Colonic mucosa (tissue), 4 donors: Measurements from ENCODE around the gene BAHD1. TPM values are rescaled to one million over a fixed set of nuclear protein-coding genes. Genes with fewer than 3 reads are reported as not detected.

ENCODE experiments used
- DNase-seq: peaks from one replicate; pipeline ENCODE4 v3.0.0-alpha.2; 2020
- H3K27ac ChIP-seq: fragments of 200-600 bp; one replicate; pipeline ENCODE4 v1.8.0; 2021
- H3K27me3 ChIP-seq: fragments of 200-600 bp; one replicate; pipeline ENCODE4 v1.8.0; 2021
- H3K36me3 ChIP-seq: fragments of 200-600 bp; one replicate; pipeline ENCODE4 v1.8.0; 2021
- H3K4me1 ChIP-seq: fragments of 200-600 bp; one replicate; pipeline ENCODE4 v1.8.0; 2021; ENCODE audit warnings: mild to moderate bottlenecking
- H3K4me3 ChIP-seq: fragments of 200-600 bp; one replicate; pipeline ENCODE4 v1.8.0; 2021
- H3K9ac ChIP-seq, 2 donors: one replicate each; pipeline ENCODE4 v1.7.0; 2013; ENCODE audit warnings: control low read depth in 2 of 2, low read depth in 2 of 2, low read length in 2 of 2
- H3K9me3 ChIP-seq: fragments of 200-600 bp; one replicate; pipeline ENCODE4 v1.8.0; 2021
- intact Hi-C: fragments of 100-400 bp; cut with DNase I; formaldehyde crosslinking; loops from one replicate; pipeline ENCODE4 v1.14.1; 2022
- total RNA-seq, 2 donors: library from RNA; stranded (reverse); fragmentation: NEBNext Ultra II Directional in 1 of 2; extraction: Animal tissue kit (Norgen Biotek cat#: 25700) in 1 of 2; gene quantifications; one replicate each; pipeline ENCODE4 v1.2.1, GENCODE V29; 2021
- TF ChIP-seq, protein P1 (sequence below): fragments of 200-600 bp; IDR thresholded peaks from one replicate; pipeline ENCODE4 v1.8.0; 2022; ENCODE audit warnings: antibody characterized with exemption, mild to moderate bottlenecking
- donor health status: healthy.
- donor health status: DM: no; HTN: no; CAD: no.
- donor health status: DM: no; HTN: no; CAD: no.

The BAHD1 gene
- total RNA-seq, 2 donors from 2014 or later, result 25.3 to 26.3 TPM

- intact Hi-C loops, result no loop called here
- Histone ChIP-seq H3K9me3 (no peaks in the 10 kb centered on the region), H3K27me3 (no peaks in the 10 kb centered on the region), H3K4me3 (no peak overlapping the region), H3K9ac (no peak overlapping the region), H3K36me3 (peaks cover 5% of the 10 kb centered on the region), H3K4me1 (no peaks in the 10 kb centered on the region), H3K27ac (no peak overlapping the region)
- TF ChIP-seq, protein P1, sequence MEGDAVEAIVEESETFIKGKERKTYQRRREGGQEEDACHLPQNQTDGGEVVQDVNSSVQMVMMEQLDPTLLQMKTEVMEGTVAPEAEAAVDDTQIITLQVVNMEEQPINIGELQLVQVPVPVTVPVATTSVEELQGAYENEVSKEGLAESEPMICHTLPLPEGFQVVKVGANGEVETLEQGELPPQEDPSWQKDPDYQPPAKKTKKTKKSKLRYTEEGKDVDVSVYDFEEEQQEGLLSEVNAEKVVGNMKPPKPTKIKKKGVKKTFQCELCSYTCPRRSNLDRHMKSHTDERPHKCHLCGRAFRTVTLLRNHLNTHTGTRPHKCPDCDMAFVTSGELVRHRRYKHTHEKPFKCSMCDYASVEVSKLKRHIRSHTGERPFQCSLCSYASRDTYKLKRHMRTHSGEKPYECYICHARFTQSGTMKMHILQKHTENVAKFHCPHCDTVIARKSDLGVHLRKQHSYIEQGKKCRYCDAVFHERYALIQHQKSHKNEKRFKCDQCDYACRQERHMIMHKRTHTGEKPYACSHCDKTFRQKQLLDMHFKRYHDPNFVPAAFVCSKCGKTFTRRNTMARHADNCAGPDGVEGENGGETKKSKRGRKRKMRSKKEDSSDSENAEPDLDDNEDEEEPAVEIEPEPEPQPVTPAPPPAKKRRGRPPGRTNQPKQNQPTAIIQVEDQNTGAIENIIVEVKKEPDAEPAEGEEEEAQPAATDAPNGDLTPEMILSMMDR, result no peak
- no peak for DNase-seq
Observed at GRCh38 chr15:40468898-40469331, 28.2 kb downstream of the BAHD1 start.

DNA sequence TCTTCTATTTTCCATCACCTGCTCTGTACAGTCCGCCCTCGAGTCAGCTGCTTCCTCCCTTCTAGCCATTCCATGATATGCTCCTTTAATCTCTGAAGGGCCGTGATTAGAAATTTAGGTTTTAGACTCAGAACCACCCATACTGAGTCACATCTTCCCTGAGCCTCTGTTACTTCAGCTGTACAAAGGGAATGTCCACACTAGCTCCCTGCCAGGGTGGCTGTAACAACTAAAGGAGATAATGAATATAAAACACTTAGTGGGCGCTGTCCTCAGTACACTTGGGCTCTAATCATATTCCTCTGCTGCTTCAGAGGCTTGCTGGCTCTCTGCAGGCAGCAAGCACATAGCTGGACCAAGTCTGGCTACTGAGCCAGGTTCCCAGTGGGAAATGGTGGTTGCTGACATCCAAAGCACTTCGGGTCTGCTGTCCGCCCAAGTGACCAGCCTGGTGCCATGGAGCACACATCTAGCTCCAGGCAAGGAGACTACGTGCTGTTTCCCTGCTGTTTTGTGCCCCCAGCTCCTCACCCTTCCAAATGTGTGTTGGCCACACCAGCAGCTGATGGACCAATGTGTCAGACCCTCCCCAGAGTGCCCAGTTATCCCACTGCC, 29.1 kb downstream of the BAHD1 start:
- TF ChIP-seq, protein P1, result no peak
- H3K27ac ChIP-seq, result no peak overlapping the region
- peaks cover under 1% of the 10 kb centered on the region for H3K36me3 ChIP-seq
- peak overlapping the region; percentile 64 to 79 for H3K9ac ChIP-seq
- DNase-seq, result no peak
- no peaks in the 10 kb centered on the region for H3K9me3 ChIP-seq
- H3K4me1 ChIP-seq, result no peaks in the 10 kb centered on the region
- no peaks in the 10 kb centered on the region for H3K27me3 ChIP-seq
- no peak overlapping the region for H3K4me3 ChIP-seq
- intact Hi-C loops, result no loop called here

DNA sequence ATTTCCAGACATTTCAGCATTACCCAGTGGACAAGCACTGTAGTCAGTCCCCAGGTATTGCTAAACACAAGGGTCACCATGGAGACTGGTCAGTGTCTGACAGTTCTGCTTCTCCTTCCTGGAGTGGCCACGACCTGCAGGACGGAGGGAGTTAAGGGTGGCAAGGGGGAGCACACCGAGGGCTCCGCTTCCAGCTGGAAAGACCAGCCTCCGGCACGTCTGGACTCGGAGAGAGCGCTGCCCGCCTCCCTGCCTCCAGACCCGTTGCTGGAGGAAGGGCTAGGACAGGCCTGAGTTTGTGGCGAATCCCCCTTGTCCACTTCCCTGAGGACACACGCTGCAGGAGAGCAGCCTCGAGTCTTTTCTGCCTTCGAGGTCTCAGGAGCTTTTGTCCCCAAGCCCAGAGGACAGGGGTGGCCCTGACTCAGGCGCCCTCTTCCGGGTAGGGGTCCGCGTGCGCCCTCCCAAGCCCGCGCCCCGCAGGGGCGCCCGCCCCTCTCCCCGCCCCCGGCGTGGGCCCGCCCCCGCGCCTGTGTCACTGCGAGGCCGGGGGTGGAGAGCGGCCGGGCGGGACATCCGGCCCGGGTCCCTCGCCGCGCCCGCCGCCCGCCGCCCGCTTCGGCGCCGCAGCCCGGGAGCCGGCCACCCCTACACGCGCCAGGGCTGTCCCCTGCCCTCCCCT, 29.8 kb downstream of the BAHD1 start, which contains the start of gene CHST14:
Gene CHST14 (plus strand): TSS at position 562 of the 682 bp plus-strand sequence. CDS start 230 bp downstream, outside the sequence.
- Histone ChIP-seq H3K27me3 (no peaks in the 10 kb centered on the region), H3K9me3 (no peaks in the 10 kb centered on the region), H3K9ac (peak within 1 kb of the TSS; percentile 84 to 93), H3K36me3 (no peaks in the 10 kb centered on the region), H3K4me3 (peak within 1 kb of the TSS; percentile 87), H3K27ac (peak within 1 kb of the TSS; percentile 67), H3K4me1 (no peaks in the 10 kb centered on the region)
- peak; percentile 60 for DNase-seq
- intact Hi-C loops, result no loop called here
- TF ChIP-seq, protein P1, result no peak

DNA sequence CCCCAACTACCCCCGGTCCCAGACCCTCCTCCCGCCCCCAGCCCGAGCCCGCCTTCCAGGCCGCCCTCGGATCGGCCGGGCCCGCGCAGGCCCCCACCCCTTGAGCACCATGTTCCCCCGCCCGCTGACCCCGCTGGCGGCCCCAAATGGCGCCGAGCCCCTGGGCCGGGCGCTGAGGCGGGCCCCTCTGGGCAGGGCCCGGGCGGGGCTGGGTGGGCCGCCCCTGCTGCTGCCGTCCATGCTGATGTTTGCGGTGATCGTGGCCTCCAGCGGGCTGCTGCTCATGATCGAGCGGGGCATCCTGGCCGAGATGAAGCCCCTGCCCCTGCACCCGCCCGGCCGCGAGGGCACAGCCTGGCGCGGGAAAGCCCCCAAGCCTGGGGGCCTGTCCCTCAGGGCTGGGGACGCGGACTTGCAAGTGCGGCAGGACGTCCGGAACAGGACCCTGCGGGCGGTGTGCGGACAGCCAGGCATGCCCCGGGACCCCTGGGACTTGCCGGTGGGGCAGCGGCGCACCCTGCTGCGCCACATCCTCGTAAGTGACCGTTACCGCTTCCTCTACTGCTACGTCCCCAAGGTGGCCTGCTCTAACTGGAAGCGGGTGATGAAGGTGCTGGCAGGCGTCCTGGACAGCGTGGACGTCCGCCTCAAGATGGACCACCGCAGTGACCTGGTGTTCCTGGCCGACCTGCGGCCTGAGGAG, 30.5 kb downstream of the BAHD1 start:
- DNase-seq, result peak; percentile 26
- Histone ChIP-seq H3K9ac (peak overlapping the region; percentile 84 to 93), H3K4me3 (peak overlapping the region; percentile 87), H3K36me3 (no peaks in the 10 kb centered on the region), H3K27me3 (no peaks in the 10 kb centered on the region), H3K4me1 (no peaks in the 10 kb centered on the region), H3K9me3 (no peaks in the 10 kb centered on the region), H3K27ac (peak overlapping the region; percentile 67)
- intact Hi-C loops, result no loop called here
- TF ChIP-seq, protein P1, result no peak

GRCh38 chr15:40471808-40472150, 31.0 kb downstream of the BAHD1 start:
- intact Hi-C loops, result no loop called here
- H3K27ac ChIP-seq, result no peak overlapping the region
- H3K9ac ChIP-seq, result peak overlapping the region; percentile 84 to 93
- peak overlapping the region; percentile 87 for H3K4me3 ChIP-seq
- no peaks in the 10 kb centered on the region for H3K27me3 ChIP-seq
- no peak for DNase-seq
- no peaks in the 10 kb centered on the region for H3K9me3 ChIP-seq
- no peaks in the 10 kb centered on the region for H3K36me3 ChIP-seq
- TF ChIP-seq, protein P1, result no peak
- H3K4me1 ChIP-seq, result no peaks in the 10 kb centered on the region
